ENCODE results near the gene POU5F1. TPM values are rescaled to one million over a fixed set of nuclear protein-coding genes. Genes with fewer than 3 reads are reported as not detected.
"Not testable (repeated sequence)": the region's sequence is repeated elsewhere in the genome, so short reads cannot be mapped to it uniquely, and the experiment has no call there.

POU5F1 gene
- polyA plus RNA-seq, 1 donor from 2014 or later, result 0.70 TPM

DNA sequence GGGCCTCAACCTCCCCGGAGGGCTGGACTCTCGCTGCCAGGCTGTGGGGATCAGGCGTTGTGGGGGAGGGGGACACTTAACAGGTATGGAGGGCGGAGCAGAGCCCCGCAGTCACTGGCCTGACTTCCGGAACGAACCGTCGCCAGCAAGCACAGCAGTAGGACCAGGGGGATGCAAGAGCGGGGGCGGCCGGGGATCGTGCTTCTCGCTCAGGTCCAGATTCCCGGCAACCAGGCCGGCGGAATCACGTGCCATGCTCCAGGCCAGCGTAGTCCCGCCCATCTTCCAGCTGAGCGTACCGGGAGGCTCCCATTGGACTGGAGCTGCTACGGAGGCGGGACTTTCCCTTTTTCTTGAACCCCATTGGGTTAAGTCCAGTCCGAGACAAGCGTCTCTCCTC, 10.0 kb upstream of the POU5F1 start:
- peak overlapping the region in 1 of 3 donors; percentile 42 for H3K27ac Mint-ChIP-seq
- peaks cover 10 to 15% (median 12%) of the 10 kb centered on the region in 3 donors for H3K4me1 Mint-ChIP-seq
- H3K36me3 Mint-ChIP-seq, result peaks cover 1% of the 10 kb centered on the region

DNA sequence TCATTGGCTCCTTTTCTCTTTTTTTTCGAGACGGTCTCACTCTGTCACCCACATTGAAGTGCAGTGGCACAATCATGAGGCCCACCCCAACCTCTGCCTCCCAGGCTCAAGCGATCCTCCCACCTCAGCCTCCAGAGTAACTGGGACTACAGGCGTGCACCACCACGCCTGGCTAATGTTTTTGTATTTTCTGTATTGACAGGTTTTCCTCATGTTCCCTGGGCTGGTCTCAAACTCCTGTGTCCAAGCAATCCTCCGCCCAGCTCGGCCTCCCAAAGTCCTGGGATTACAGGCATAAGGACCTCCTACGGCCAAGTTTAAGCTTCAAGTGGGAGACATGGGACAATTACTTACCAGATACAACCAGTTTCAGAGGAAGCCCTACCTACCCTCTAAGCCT, 9.4 kb upstream of the POU5F1 start:
- no peaks in the 10 kb centered on the region for H3K9me3 Mint-ChIP-seq
- H3K4me3 Mint-ChIP-seq, result peak overlapping the region in 3 of 4 donors; percentile 42 to 91 (median 55)

More for the DNA sequence above, 10.0 kb upstream of the POU5F1 start:
- no peaks in the 10 kb centered on the region for H3K27me3 Mint-ChIP-seq
- no peaks in the 10 kb centered on the region for H3K9me3 Mint-ChIP-seq
- peak overlapping the region; percentile 42 to 93 (median 86) for H3K4me3 Mint-ChIP-seq

DNA sequence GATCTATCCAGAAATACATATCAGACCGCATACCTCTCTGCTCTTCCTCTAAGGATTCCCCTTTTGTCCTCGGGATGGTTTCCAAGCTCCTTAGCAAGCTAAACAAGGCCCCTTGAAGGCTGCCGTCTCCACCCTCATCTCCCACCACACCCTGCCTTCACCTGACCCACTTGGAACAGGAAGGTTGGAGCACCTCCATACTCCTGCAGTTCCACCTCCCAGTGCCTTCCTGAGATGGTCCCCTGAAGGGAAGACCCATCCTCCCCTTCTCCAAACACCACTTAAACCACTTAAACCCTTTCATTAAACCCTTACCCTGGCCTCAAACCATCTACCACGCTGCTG, 8.5 kb upstream of the POU5F1 start:
- peak overlapping the region in 1 of 4 donors; percentile 84 for H3K4me3 Mint-ChIP-seq
- H3K27ac Mint-ChIP-seq, result peak overlapping the region in 1 of 3 donors; percentile 1
- H3K36me3 Mint-ChIP-seq, result peaks cover 1% of the 10 kb centered on the region
- peaks cover 10 to 14% (median 12%) of the 10 kb centered on the region in 3 donors for H3K4me1 Mint-ChIP-seq
- no peaks in the 10 kb centered on the region for H3K9me3 Mint-ChIP-seq
- no peaks in the 10 kb centered on the region for H3K27me3 Mint-ChIP-seq

More for the DNA sequence above, 9.4 kb upstream of the POU5F1 start:
- Mint-ChIP-seq H3K27me3 (no peaks in the 10 kb centered on the region), H3K4me1 (peaks cover 10 to 14% (median 12%) of the 10 kb centered on the region in 3 donors), H3K27ac (no peak overlapping the region), H3K36me3 (peaks cover 1% of the 10 kb centered on the region)

DNA sequence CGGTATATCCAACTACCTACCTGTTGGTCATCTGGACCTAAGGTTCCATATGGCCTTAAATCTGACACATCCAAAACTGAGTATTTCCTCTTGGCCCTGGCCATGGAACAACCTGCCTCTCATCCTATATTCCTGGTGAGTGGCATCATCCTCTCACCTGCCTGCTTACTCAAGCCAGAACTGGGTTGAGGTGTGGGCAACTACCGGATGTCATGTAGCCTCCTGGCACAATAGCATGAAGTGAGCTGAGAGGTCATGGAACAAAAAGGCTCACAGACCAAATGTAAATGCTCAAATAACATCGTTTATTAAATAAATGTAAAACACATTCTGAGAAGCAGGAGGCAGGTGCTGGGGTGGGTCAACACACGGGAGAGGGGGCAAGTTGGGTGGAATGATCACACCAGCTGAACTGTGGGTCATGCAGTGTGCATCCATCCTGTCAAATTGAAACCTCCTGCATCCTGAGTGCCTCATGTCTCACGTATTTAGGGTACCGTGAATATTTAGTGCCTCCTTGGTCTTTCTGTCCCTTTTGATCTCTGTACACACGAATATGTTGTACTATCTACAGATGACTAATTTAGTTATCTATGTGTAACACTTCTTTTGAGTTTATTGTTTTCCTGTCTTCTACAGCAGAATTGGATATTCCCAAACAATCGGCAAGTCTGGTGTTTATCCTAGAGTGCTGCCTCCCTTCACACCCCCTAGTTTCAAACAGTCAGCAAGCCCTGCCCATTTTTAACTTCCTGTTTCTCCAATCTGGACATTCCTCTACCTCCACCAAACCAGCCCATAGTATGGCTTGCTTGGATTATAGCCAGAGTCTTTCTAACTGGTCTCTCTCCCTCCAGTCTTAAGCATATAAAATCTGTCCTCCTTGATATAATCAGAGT, 7.9 kb upstream of the POU5F1 start:
- H3K9me3 Mint-ChIP-seq, result no peaks in the 10 kb centered on the region
- no peak overlapping the region for H3K27ac Mint-ChIP-seq
- H3K27me3 Mint-ChIP-seq, result no peaks in the 10 kb centered on the region
- H3K4me3 Mint-ChIP-seq, result peak overlapping the region in 1 of 4 donors; percentile 84
- H3K36me3 Mint-ChIP-seq, result peaks cover 1% of the 10 kb centered on the region
- peaks cover 10 to 14% (median 12%) of the 10 kb centered on the region in 3 donors for H3K4me1 Mint-ChIP-seq

DNA sequence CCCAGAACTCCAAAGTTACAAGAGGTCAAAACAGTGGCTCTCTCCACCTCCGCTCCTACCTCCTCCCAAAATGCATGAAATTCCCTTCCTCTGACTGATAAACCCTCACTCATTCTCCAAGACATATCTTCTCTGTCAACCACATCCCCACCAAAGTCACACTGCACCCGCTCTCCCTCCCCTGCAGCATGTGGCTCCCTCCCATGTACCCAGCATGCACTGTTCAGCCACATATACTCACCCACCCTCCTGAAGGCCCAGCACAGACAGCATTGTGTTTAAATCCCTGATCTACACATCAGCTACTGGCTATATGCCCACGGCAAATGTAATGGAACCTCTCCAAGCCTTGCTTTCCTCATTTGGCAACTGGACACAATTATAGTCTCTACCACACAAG, 5.5 kb upstream of the POU5F1 start:
- Mint-ChIP-seq H3K9me3 (no peaks in the 10 kb centered on the region), H3K27ac (peak overlapping the region in 1 of 3 donors; percentile 86)

DNA sequence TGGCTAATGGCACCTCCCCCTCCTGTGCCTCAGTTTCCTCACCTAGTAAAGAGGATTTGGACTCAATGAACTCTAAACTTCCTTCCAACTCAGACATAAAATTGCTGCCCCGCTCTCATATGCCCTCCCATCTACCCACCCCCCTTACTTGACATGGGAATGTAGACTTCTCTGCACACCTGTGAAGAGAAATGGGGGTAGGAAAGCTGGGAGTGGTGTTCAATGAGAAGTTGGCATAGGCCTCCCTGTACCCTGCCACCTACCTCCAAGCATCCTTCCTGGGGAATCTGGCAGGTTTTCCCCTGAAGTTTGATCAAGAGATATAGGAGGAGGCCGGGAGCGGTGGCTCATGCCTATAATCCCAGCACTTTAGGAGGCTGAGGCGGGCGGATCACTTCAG, 3.9 kb upstream of the POU5F1 start:
- Mint-ChIP-seq H3K27me3 (no peaks in the 10 kb centered on the region), H3K27ac (no peak overlapping the region), H3K36me3 (no peaks in the 10 kb centered on the region), H3K4me1 (peaks cover 8 to 13% (median 12%) of the 10 kb centered on the region in 3 donors), H3K9me3 (no peaks in the 10 kb centered on the region), H3K4me3 (no peak overlapping the region)

More for the DNA sequence above, 5.5 kb upstream of the POU5F1 start:
- Mint-ChIP-seq H3K4me1 (peaks cover 10 to 14% (median 12%) of the 10 kb centered on the region in 3 donors), H3K27me3 (no peaks in the 10 kb centered on the region), H3K4me3 (no peak overlapping the region), H3K36me3 (peaks cover 1% of the 10 kb centered on the region)

DNA sequence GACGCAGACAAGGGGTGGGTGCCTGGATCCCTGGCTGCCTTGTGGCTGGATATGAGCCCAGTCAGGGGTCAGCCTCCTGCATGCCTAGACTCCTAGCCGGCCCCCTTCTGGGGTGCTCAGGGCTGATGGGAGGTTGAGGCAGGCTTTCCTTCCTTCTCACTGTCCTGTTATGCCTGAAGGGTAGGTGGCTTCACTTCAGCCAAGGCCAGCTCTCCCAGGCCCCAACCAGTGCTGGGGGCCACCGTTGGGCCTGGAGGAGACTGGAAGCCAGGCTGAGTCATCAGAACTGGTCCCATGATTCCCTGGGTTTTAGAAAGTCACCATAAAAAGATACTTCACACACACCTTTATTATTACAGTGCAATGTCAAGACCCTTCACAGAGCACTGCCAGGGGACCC, 2.9 kb upstream of the POU5F1 start:
- Mint-ChIP-seq H3K27ac (no peak overlapping the region), H3K27me3 (no peaks in the 10 kb centered on the region), H3K9me3 (no peaks in the 10 kb centered on the region), H3K4me1 (peaks cover 0 to 5% (median 2%) of the 10 kb centered on the region in 3 donors), H3K36me3 (no peaks in the 10 kb centered on the region), H3K4me3 (no peak overlapping the region)

DNA sequence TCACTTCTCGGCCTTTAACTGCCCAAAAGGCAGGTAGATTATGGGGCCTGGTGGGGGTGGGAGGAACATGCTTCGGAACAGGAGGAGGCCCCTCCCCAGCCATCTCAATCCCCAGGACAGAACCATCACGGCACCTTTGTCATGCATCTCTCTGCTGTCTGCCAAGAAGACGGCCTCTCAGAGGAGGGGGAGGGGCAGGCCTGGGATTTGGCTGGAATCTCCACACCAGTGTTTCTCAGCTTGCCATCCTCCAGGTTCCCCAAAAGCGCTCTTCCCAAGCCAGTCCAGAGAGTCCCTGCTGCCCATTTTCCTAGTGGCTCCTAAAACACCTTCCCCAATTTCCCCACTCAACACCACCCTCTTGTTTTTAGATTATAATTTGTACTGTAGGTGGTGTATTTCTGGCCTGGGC, 2.5 kb upstream of the POU5F1 start:
- Mint-ChIP-seq H3K4me1 (peaks cover 0 to under 1% (median 0%) of the 10 kb centered on the region in 3 donors), H3K4me3 (no peak overlapping the region), H3K9me3 (no peaks in the 10 kb centered on the region), H3K27ac (no peak overlapping the region), H3K27me3 (no peaks in the 10 kb centered on the region), H3K36me3 (no peaks in the 10 kb centered on the region)

DNA sequence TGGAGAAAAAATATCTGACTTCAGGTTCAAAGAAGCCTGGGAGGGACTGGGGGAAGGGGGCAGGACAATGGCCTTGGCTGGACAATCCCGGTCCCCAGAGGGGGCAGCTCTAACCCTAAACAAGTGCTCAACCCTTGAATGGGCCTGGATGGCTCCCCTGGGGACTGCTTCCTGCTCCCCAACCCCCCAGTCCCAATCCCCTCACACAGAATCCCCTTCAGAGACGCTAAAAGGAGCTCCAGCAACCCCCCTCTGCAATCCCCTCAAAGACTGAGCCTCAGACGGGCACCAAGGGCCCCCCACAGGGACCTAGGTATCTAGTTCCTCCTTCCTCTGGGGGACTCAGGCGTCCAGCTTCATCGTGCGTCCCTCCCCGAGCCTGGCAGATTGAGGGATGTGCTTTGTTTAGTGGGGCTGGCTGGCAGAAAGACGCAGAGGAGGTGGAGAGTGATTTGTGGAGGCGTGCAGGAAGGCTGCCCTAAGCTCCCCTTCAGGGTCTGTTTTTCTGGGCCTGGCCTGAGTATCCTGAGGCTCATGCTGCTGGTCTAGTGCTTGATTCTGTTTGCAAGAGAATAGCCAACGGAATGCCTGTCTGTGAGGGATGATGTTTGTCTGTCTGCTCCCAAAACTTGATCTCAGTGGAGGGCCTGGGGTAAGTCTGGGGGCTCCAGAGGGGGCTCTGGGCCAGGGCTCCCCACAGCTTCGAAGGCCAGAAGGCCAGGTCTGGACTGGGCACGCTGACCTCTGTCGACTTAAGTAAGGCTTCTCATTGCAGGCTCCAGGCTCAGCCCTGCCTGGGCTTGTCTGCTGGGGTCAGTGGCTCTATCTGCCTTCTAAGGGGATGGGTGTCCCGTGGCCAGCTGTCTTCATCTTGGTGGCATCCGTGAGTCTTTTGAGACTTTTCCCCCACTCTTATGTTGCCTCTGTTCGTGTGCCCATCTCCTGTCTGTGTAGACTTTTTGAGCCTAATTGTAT, 1.7 kb upstream of the POU5F1 start:
- Mint-ChIP-seq H3K27me3 (no peaks in the 10 kb centered on the region), H3K9me3 (no peaks in the 10 kb centered on the region), H3K4me3 (no peak overlapping the region), H3K27ac (no peak overlapping the region), H3K36me3 (no peaks in the 10 kb centered on the region), H3K4me1 (no peaks in the 10 kb centered on the region)

DNA sequence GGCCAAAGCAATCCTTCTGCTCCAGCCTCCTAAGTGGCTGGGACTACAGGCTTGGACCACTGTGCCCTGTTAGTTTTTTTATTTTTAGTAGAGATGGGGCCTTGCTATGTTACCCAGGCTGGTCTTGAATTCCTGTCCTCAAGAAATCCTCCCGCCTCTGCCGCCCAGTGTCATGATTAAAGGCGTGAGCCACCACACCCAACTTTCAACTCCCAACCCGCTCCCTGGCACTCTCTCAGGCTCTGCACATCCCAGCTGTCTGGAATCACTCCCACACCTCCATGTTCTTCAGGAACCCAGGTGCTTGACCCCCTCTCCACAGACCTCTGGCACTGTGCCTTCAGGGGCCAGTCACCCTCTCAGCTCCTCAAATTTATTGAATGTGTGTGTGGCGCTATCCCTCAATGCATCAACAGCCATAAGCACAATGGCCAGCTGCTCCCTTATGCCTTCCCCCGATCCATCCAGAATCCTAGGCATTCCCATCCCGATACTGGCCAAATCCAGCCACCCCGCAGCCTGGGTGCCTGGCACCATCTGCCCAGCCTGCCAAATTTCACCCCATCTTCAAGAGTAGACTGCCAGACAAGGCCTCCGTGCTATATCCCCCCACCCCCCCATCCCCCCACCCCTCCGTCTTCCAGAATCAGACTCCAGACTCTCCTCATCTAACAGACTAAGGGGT, 647 bp upstream of the POU5F1 start:
- Mint-ChIP-seq H3K4me3 (no peak overlapping the region), H3K27me3 (no peaks in the 10 kb centered on the region), H3K9me3 (no peaks in the 10 kb centered on the region), H3K27ac (no peak overlapping the region), H3K36me3 (no peaks in the 10 kb centered on the region), H3K4me1 (peaks cover 0 to under 1% (median under 1%) of the 10 kb centered on the region in 3 donors)

DNA sequence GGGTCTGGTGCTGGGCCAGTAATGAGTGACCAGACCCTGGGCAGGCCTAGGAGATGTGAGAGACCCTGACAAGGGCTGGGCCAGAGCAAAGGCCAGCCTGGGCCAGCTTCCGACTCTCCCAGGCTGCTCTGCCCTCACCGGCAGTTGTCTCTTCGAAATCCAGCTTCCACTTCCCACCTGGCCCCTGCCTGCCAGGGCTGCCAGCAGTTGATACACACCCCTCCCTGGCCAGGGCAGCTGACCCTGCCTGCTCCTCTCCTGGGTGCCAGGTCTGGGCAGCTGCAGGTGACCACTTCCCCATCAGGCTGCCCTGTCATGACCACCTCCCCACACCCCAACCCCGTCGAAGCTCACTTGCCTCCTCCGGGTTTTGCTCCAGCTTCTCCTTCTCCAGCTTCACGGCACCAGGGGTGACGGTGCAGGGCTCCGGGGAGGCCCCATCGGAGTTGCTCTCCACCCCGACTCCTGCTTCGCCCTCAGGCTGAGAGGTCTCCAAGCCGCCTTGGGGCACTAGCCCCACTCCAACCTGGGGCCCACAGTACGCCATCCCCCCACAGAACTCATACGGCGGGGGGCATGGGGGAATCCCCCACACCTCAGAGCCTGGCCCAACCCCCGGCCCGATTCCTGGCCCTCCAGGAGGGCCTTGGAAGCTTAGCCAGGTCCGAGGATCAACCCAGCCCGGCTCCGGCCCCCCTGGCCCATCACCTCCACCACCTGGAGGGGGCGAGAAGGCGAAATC, 453 bp downstream of the POU5F1 start:
- H3K9me3 Mint-ChIP-seq, H3K27ac Mint-ChIP-seq, H3K36me3 Mint-ChIP-seq, H3K4me1 Mint-ChIP-seq, H3K27me3 Mint-ChIP-seq, H3K4me3 Mint-ChIP-seq: not testable (repeated sequence)

DNA sequence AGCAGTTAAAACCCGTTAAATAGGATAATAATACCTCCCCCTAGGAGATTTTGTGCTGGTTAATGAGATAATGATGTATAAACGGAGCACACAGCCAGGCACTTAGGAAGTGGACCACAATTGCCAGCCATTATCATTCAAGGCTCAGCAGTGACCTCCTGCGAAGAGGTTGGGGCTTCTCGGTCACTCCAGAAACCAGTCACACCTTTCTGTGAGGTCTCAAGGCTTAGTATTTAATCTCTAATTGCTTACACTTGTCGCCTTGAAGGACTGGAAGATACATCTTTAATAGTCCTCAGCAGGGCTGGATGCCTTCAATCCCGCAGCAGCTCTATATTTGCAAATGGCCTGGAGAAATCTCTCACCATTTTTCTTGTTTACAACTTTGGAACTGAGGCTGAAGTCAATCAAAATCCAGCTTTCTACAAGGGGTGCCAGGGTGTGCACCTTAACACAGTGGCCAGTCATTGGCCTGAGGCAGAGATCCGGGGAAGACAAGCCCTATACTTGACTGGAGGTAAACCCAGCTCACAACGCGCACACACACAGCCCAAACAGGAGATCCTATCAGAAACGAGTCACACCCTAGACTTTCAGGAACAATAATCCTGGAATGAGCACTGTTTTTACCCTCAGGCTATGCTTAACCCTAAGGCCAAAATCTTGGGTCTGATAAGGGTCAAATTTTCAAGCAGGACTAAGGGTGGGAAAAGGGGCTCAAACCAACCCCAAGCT, 1.2 kb downstream of the POU5F1 start:
- peak overlapping the region in 1 of 3 donors; percentile 59 for H3K27ac Mint-ChIP-seq
- no peaks in the 10 kb centered on the region for H3K9me3 Mint-ChIP-seq
- H3K36me3 Mint-ChIP-seq, result no peaks in the 10 kb centered on the region
- H3K4me1 Mint-ChIP-seq, result peaks cover 4 to 10% (median 8%) of the 10 kb centered on the region in 3 donors
- no peak overlapping the region for H3K4me3 Mint-ChIP-seq
- no peaks in the 10 kb centered on the region for H3K27me3 Mint-ChIP-seq

DNA sequence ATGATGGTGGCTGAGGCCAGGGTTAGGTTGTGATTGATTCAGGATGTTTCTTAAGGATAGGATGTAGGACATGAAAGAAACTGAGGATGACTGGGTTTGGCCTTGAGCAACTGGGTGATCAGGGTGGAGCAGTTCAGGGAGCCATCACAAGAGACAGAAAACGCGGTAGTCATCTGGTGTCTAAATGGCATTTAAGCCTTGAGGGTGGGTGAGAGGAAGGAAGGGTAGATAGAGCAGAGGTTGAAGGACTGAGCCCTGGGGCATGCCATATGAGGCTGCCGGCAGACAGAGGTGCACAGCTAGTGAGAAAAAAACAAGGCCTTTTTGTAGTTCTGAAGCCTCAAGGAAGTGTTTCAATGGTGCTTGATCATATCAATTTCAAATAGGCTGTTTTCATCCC, 1.9 kb downstream of the POU5F1 start:
- Mint-ChIP-seq H3K27ac (no peak overlapping the region), H3K9me3 (no peaks in the 10 kb centered on the region), H3K4me3 (no peak overlapping the region)

More for the DNA sequence above, 1.9 kb downstream of the POU5F1 start:
- no peaks in the 10 kb centered on the region for H3K27me3 Mint-ChIP-seq
- H3K4me1 Mint-ChIP-seq, result peaks cover 9 to 11% (median 11%) of the 10 kb centered on the region in 3 donors
- H3K36me3 Mint-ChIP-seq, result no peaks in the 10 kb centered on the region
